HPDE6-E6E7 (cell line): ENCODE results near the gene NDUFB7.

ENCODE experiments used
- DNase-seq: peaks from one replicate; pipeline ENCODE4 v3.0.0; 2011; ENCODE audit warnings: missing footprints; ENCODE audit errors: extremely low spot score

Gene NDUFB7

DNA sequence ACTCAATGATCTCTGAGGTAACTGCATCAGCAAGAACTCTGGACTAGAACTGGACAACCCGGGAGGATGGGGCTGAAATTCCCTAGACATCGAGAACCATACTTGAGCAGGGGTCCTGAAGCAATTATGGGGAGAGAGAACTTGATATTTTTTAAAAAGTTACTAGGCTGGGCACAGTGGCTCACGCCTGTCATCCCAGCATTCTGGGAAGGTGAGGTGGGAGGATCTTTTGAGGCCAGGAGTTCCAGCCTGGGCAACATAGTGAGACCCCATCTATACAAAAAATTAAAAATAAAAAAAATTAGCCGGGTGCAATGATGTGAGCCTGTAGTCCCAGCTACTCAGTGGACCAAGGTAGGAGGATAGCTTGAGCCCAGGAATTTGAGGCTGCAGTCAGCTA, 51.3 kb downstream of the NDUFB7 start:
- no peak for DNase-seq

- DNase-seq, result no peak
Measured at GRCh38 chr19:14519860-14520407, 51.9 kb downstream of the NDUFB7 start.

DNA sequence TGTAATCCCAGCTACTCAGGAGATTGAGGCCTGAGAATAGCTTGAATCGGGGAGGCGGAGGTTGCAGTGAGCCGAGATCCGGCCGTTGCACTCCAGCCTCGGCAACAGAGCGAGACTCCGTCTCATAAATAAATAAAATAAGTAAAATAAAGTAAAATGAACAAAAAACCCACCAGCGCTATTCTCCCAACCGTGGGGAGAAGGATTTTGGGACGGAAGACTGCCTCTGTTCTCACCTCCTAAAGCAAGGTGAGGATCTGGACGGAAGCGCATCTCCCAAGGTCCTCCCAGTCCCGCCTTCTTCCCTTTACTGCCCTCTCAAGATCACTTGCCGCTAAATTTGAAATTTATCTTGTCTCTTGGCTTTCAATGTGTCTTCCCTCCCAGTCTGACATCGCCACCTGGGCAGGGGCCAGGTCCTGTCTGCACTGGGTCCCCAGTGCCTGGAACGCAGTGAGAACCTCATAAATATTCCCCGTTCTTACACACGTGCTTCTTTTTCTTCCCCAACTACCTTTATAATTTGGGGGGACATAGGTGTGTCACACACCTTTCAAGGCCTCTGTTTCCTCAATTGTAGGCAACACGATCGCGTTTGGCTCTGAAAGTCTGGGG, 52.5 kb downstream of the NDUFB7 start:
- DNase-seq, result no peak

DNA sequence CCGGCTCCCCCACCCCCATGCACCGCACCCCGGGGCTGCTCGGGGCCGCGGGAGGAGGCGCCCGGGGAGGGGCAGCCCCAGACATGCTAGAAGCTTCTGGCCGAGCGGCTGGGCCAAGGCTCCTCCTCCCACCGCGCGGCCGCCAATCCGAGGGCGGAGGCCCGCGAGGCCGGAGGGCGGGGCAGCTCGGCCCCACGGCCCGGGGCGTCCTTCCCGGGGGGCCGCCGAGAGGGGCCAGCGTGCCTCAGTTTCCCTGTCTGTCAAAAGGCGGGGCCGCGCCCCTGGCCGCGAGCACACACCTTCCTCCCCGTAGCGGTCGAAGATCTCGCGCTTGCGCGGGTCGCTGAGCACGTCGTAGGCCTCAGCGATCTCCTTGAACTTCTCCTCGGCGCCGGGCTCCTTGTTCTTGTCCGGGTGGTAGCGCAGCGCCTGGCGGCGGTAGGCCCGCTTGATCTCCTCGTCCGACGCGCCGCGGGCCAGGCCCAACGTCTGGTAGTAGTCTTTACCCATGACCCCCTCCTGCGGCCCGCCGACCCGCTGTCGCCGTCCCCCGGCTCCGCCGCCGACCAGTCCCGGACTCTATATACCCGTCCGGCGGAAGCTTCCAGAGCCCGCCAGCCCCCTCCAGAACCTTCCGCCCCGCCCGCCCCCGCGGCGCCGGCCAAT, 53.9 kb downstream of the NDUFB7 start, which contains the start of gene DNAJB1:
TSS of gene DNAJB1 (minus strand) at position 558 of the 666 bp plus-strand sequence. CDS start at position 510, 48 bp downstream.
- no peak for DNase-seq

- DNase-seq, result no peak
Measured at GRCh38 chr19:14517446-14517839, 54.4 kb downstream of the NDUFB7 start.

DNA sequence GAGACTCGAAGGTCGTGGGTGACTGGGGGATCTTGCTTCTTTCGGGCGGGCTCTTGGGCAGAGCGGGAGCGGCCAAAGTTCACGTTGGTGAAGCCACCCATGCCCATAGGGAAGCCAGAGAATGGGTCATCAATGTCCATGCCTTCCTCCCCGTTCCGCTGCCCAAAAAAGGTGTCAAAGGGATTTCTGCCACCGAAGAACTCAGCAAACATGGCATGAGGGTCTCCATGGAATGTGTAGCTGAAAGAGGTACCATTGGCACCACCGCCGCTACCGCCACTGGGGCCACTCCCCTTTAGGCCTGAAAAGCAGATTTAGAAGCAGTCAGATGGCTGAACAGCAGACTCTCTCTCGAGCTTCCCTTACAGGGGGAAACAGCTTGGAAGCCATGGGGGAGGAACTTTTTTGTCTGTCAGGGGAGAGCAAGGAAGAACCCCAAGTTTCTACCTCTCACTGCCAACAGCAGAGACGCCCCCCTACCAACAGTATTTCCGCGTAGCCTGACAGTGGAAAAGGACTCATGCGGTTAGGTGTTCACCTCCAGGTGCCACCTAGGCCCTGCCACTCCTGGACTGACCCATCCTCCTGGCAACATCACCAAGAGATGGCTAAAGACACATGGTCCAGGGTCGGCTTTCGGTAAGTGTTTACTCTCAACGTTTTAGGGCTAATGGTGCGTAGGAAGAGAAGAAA, 55.0 kb downstream of the NDUFB7 start:
- no peak for DNase-seq
